UCSD-AML1 (cell line): ENCODE results near the gene KRTAP12-3.
"Not testable (repeated sequence)": the region's sequence is repeated elsewhere in the genome, so short reads cannot be mapped to it uniquely, and the experiment has no call there.

Experiments
- DNase-seq: peaks from one replicate; lab custom pipeline; 2025; ENCODE audit not compliant: unreplicated experiment; lab: John Stamatoyannopoulos, UW

Gene KRTAP12-3

GRCh38 chr21:44657635-44658540 lies at the start of gene KRTAP12-3:
Gene KRTAP12-3, plus strand, starts transcription at chr21:44657932. Its CDS starts 48 bp downstream, at chr21:44657980.
- DNase-seq: no peak

- DNase-seq: no peak
Measured at GRCh38 chr21:44609193-44609592, 48.5 kb upstream of the KRTAP12-3 start.

DNA sequence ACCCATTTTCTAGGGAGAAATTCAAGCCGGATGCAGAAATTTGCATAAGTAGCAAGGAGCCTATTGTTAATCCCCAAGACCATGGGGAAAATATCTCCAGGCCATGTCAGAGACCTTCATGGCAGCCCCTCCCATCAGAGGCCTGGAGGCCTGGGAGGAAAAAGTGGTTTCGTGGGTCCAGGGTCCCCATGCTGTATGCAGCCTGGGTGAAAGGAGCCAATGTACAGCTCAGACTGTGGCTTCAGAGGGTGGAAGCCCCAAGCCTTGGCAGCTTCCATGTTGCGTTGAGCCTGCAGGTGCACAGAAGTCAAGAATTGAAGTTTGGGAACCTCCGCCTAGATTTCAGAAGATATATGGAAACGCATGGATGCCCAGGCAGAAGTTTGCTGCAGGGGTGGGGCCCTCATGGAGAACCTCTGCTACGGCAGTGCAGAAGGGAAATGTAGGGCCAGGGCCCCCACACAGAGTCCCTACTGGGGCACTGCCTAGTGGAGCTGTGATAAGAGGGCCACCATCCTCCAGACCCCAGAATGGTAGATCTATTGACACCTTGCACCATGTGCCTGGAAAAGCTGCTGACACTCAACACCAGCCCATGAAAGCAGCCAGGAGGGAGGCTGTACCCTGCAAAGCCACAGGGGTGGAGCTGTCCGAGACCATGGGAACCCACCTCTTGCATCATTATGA lies 47.4 kb upstream of the KRTAP12-3 start:
- DNase-seq: not testable (repeated sequence)

GRCh38 chr21:44611551-44611950 lies 46.2 kb upstream of the KRTAP12-3 start:
- no peak for DNase-seq

GRCh38 chr21:44612029-44612486 lies 45.7 kb upstream of the KRTAP12-3 start, which contains the start of gene KRTAP10-8:
Gene KRTAP10-8, plus strand, starts transcription at chr21:44612079. Its CDS starts 22 bp downstream, at chr21:44612101.
- no peak for DNase-seq

- no peak for DNase-seq
Measured at GRCh38 chr21:44612669-44613229, 45.0 kb upstream of the KRTAP12-3 start.

GRCh38 chr21:44613386-44614155 lies 44.2 kb upstream of the KRTAP12-3 start:
- DNase-seq: no peak

DNA sequence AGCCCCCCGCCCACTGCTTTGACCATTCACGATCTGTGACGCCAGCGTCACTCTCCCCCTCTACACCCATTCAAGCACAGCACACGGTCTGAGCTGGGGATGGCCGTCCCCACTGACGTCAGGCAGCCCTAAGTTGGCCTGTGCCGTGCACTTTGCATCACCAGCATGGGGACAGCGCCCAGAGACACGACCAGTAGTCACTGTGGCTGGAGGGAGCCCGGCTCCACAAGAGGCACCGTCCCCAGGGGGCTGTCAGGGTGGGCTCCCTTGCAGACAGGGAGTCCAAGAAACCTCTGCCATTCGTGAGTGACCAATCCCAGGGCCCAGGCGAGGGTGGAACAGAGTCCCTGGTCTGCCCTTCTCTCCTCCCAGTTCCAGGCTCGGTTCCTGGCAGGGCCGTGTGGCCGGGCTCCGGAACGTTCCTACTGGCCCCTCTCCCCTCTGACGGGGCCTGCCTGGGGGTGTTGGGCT lies 43.5 kb upstream of the KRTAP12-3 start:
- DNase-seq: no peak

DNA sequence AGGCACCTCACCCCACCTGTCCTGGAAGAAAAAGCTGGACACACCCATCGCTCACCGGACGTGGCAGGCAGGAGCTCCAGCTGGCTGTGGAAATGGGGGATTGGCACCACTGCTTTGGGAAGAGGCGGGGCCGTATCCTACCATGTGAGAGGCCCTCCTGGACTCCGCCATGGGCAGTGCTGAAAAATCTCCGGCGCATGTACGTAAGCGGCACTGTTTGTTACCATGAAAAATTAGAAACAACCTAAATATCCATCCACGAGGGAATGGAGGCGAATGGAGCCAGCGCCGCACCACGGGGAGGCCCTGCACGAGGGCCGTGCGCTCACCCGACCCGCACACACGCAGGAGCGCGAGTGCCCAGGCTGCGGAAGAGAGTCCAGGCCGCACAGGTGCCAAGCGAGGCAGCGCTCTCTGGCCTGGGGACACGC lies 42.8 kb upstream of the KRTAP12-3 start:
- no peak for DNase-seq

DNA sequence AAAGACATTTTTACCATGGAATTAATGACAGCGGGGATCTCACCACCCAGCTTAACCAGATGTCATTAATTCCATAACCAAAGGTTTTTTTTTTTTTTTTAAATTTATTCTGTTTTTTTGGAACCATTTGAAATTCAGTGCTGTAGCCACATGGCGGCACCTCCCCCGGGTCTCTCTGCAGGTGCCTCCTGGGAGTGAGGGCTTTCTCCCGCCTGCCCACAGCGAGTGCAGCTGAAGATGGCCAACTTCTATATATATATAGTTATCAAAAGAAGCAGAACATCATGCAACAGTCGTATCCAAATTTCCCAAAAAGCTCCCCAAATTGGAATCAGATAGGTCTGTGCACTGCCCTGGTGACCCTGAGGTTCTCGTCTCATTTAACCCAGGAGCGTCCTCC lies 42.3 kb upstream of the KRTAP12-3 start:
- DNase-seq: no peak

DNA sequence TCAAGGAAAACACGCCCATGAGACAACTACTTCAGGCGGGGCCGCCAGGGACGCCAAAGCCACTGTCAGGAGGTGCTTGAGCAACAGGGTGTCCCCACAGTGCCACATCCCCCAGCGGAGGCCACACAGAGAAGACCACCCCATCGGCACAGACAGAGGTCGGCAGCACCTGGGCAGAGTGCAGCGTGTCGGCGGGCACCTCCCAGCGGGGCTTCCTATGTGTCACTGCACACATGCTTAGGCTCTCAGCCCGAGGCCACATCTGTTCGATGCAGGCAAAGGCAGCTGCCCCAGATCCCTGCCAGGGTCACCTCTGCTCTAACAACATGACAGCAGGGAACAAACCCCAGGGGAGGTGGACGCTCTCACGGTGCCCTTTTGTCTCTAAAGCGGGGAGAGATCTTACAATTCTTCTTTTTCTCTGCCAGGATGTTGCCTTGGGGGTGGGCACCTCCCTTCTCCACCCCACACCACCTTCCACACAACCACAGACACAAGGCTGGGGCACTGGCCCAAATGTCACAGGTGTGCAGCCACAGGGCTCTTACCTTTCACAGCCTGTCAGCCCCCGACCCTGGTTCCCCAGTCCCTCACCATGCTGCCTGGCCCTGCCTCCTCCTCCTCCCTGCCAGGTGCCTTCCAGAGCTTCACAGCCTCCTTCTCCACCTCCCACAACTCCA lies 41.7 kb upstream of the KRTAP12-3 start:
- no peak for DNase-seq

- DNase-seq: no peak
Measured at GRCh38 chr21:44616591-44616926, 41.2 kb upstream of the KRTAP12-3 start.

DNA sequence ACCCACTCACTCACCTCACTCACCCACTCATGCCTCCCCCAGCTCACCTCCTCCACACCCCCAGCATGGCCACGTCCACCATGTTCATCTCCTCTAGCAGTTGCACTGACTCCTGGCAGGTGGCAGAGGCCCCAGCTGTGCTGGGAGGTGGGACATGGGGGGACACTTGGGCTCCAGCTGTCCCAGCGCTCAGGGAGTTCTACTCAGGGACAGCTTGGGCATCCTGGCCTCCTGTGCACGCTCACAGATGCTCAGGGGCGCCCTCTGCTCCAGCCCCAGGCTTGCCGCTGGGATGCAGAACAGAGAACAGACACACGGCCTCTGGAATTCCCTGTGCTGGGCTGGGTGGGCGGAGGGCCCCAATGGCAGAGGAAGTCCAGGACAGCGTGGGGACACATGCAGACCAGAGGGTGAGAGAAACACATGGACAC lies 40.6 kb upstream of the KRTAP12-3 start:
- no peak for DNase-seq

- DNase-seq: peak; percentile 65
Measured at GRCh38 chr21:44618504-44618903, 39.2 kb upstream of the KRTAP12-3 start.

DNA sequence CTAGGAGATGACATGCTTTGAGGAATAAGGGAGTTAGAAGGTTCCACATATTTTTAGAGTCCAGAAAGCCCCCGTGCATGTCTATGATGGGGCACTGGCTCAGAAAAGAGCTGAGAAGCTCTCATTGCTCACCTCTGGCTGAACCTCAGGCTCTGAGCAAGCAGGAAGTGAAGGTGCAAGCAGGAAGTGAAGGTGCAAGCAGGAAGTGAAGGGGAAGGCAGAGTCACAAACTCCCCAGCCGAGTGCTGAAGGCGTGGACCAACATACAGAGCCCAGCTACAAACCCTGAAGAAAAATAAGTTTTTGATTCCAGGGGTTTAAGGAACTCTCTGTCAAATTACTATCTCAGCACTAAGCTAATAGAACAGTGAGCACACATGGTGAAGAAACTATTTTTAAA lies 38.8 kb upstream of the KRTAP12-3 start:
- no peak for DNase-seq

DNA sequence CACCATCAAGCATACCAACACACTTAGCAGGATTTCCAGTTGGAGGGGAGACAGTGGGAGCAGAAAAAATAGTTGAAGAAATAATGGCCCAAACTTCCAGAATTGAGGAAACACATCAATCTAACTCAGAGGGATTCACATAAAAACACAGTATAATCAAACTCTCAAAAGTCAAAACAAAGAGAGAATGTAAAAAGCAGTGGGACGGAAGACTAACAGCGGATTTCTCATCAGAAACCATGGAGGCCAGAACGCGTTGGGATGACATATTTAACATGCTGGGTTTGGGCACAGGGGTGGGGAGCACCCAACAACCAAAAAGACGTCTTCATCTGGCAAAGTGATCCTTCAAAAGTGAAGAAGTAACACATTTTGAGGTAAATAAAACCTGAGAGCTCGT lies 37.8 kb upstream of the KRTAP12-3 start:
- no peak for DNase-seq

GRCh38 chr21:44623575-44623974 lies 34.2 kb upstream of the KRTAP12-3 start:
- DNase-seq: no peak

- no peak for DNase-seq
Measured at GRCh38 chr21:44625756-44626155, 32.0 kb upstream of the KRTAP12-3 start.

DNA sequence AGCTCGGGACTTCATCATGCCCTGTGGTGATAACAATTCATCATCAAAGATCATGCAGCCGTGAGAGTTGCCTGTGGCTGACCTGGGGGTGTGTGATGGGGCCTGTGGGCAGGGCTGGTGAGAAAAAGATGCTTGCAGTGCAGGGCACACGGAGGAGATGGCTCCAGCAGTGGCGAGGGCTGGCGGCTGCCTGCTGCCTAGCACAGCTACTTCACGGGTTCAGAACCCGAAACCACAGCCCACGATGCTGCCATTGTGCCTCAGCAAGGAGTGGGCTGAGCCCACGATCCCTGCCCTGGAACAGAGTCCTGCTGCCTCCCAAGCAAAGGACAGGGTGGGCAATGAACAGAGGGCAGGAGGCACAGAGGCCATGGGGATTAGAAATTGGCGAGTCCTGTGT lies 31.5 kb upstream of the KRTAP12-3 start:
- DNase-seq: no peak

DNA sequence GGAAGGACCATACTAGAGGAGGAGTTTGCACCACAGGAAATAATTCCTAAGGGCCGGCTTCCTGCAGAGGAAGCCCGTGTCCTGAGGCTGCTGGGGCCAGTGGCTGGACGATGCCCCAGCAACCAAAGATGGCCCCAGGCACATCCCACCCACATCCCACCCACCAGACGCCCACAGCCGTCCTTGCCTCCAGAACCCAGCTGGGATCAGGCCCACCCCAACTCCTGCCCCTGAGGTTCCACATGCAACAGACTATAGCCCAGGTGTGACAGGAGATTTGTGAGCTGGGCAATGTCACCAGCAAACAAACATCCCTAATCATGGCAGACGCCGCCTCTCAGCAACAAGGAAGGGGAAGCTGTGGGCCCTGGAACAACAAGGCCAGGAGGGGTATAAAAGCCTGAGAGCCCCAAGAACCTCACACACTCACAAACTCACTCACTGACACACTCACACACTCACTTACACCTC lies 31.0 kb upstream of the KRTAP12-3 start, which contains the start of gene KRTAP10-9:
Gene KRTAP10-9 (plus strand): TSS at position 421 of the 471 bp plus-strand sequence. CDS start 79 bp downstream, outside the sequence.
- no peak for DNase-seq
